NT2/D1 (cell line): ENCODE data around the gene KNL1.

ENCODE experiments used
- SUZ12 ChIP-seq: IDR thresholded peaks from 2 replicates; pipeline ENCODE4 v1.6.1; 2011; ENCODE audit not compliant: insufficient read length, insufficient read depth; ENCODE audit errors: extremely low read depth
- ZNF274 ChIP-seq: IDR thresholded peaks from 2 replicates; pipeline ENCODE4 v1.6.1; 2011; ENCODE audit warnings: mild to moderate bottlenecking, low read depth, low read length

DNA sequence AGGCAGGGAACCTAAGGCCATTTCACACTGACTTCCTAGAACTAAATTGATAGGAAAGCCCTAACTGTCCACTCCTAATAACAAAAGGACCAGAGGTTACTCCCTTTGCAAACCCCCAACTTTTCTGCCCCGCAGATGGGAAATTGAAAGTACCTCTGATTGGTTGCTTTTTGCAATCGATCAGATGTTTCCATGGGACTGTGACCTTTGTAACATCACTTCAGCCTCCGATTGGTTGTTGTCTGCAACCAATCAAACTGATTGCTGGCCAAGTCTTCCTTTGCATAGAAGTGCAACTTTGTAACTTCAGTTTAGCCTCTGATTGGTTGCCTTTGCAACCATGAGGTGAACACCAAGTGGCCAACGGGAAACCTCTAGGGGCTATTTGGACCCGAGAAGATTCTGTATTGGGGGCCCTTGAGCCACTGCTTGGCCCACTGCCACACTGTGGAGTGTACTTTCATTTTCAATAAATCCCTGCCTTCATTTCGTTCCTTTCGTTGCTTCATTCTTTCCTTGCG, 11.3 kb upstream of the KNL1 start:
- TF ChIP-seq SUZ12, result no peak
- TF ChIP-seq ZNF274, result no peak
